CD4-positive, alpha-beta T cell (primary cell): ENCODE results near the gene CADM1. TPM values are rescaled to one million over a fixed set of nuclear protein-coding genes. Genes with fewer than 3 reads are reported as not detected.

ENCODE experiments used
- ATAC-seq: fragments of 200-7000 bp; cut with Tn5 transposase; one replicate; pipeline ENCODE4 v1.10.0; 2022; ENCODE audit warnings: mild to moderate bottlenecking; ENCODE audit not compliant: poor library complexity
- CTCF ChIA-PET: fragments of 350-600 bp; sonication (Branson Sonifier 250); formaldehyde crosslinking; loops from one replicate; lab custom pipeline; 2021; ENCODE audit warnings: antibody characterized with exemption, inconsistent platforms; lab: Charles Lee
- POLR2A ChIA-PET: fragments of 350-600 bp; sonication (Branson Sonifier 250); formaldehyde crosslinking; loops from one replicate; lab custom pipeline; 2021; ENCODE audit warnings: antibody characterized with exemption, inconsistent platforms; lab: Charles Lee
- DNase-seq, 14 experiments: peaks; one replicate each; pipeline ENCODE4 v3.0.0-alpha.2; 2013 to 2020; ENCODE audit warnings: mixed read lengths in 2 of 14
- H3K27ac ChIP-seq, 2 donors: one replicate each; pipeline versions ENCODE4 v1.5.1 to v1.7.0; 2013; ENCODE audit warnings: low read length in 2 of 2, low read depth in 1 of 2, mild to moderate bottlenecking in 1 of 2
- H3K27me3 ChIP-seq, 2 experiments: 1 replicate in 1 of 2; 2 replicates in 1 of 2; pipeline versions ENCODE4 v1.6.1 to v1.7.0; 2013; ENCODE audit warnings: low read length in 2 of 2, control low read depth in 1 of 2, mild to moderate bottlenecking in 1 of 2, moderate library complexity in 1 of 2; ENCODE audit not compliant: insufficient read depth in 2 of 2, control insufficient read depth in 1 of 2
- H3K36me3 ChIP-seq: one replicate; pipeline ENCODE4 v1.6.1; 2013; ENCODE audit warnings: low read length, control low read depth; ENCODE audit not compliant: insufficient read depth
- H3K4me1 ChIP-seq: one replicate; pipeline ENCODE4 v1.6.1; 2013; ENCODE audit warnings: low read length, control low read depth; ENCODE audit not compliant: insufficient read depth
- H3K4me3 ChIP-seq: one replicate; pipeline ENCODE4 v1.5.1; 2013; ENCODE audit warnings: mild to moderate bottlenecking, low read length, moderate library complexity
- H3K9me3 ChIP-seq, 2 experiments: 1 replicate in 1 of 2; 2 replicates in 1 of 2; pipeline versions ENCODE4 v1.6.1 to v1.7.0; 2013; ENCODE audit warnings: low read length in 2 of 2, mild to moderate bottlenecking in 2 of 2, control low read depth in 1 of 2, moderate library complexity in 1 of 2; ENCODE audit not compliant: control insufficient read depth in 1 of 2, insufficient read depth in 1 of 2
- H3K27ac Mint-ChIP-seq: one replicate; pipeline ENCODE4 v1.8.0; 2020; ENCODE audit warnings: mixed read lengths
- H3K27me3 Mint-ChIP-seq: one replicate; pipeline ENCODE4 v1.8.0; 2021; ENCODE audit warnings: mixed read lengths
- H3K36me3 Mint-ChIP-seq: one replicate; pipeline ENCODE4 v1.8.0; 2021; ENCODE audit warnings: low read depth, mixed read lengths
- H3K4me1 Mint-ChIP-seq: one replicate; pipeline ENCODE4 v1.8.0; 2021; ENCODE audit warnings: low read depth, mixed read lengths
- H3K4me3 Mint-ChIP-seq: one replicate; pipeline ENCODE4 v1.8.0; 2020; ENCODE audit warnings: mild to moderate bottlenecking, mixed read lengths
- H3K9me3 Mint-ChIP-seq: one replicate; pipeline ENCODE4 v1.8.0; 2020; ENCODE audit warnings: mixed read lengths
- CTCF ChIP-seq: fragments of 200-600 bp; IDR thresholded peaks from one replicate; pipeline ENCODE4 v1.8.0; 2022; ENCODE audit warnings: antibody characterized with exemption, mild to moderate bottlenecking
- intact Hi-C, 2 experiments: fragments of 100-400 bp; cut with DNase I in 1 of 2; cut with micrococcal nuclease in 1 of 2; formaldehyde crosslinking; loops; one replicate each; pipeline versions ENCODE4 v1.15.1 to v1.9.0; 2023 to 2025; cut with DNase I, micrococcal nuclease
- total RNA-seq, 174 experiments: library from RNA in 2 of 174; stranded (reverse) in 2 of 174; gene quantifications; one replicate each; pipeline ENCODE4 v1.2.3 and lab custom pipeline; 2021 to 2026

CADM1 gene
- total RNA-seq, 2 experiments from 2014 or later: 1.1 to 1.4 TPM

- intact Hi-C loops: no loop called here
- ChIA-PET CTCF (no interaction called here), POLR2A (no interaction called here)
- H3K27me3 Mint-ChIP-seq: peaks cover 11% of the 10 kb centered on the region
- Histone ChIP-seq H3K27me3 (no peaks in the 10 kb centered on the region), H3K4me3 (no peak overlapping the region), H3K9me3 (no peaks in the 10 kb centered on the region), H3K36me3 (no peaks in the 10 kb centered on the region), H3K27ac (no peak overlapping the region), H3K4me1 (no peaks in the 10 kb centered on the region)
- H3K36me3 Mint-ChIP-seq: no peaks in the 10 kb centered on the region
- no peaks in the 10 kb centered on the region for H3K4me1 Mint-ChIP-seq
- no peak for TF ChIP-seq CTCF
- H3K27ac Mint-ChIP-seq: no peak overlapping the region
- DNase-seq (no peak), ATAC-seq (no peak)
- no peak overlapping the region for H3K4me3 Mint-ChIP-seq
- no peaks in the 10 kb centered on the region for H3K9me3 Mint-ChIP-seq
Measured at GRCh38 chr11:115188188-115188897, 315.9 kb downstream of the CADM1 start.

GRCh38 chr11:115185931-115186330 is 318.3 kb downstream of the CADM1 start:
- no peaks in the 10 kb centered on the region for H3K4me1 ChIP-seq
- no peaks in the 10 kb centered on the region for H3K9me3 Mint-ChIP-seq
- no peaks in the 10 kb centered on the region for H3K36me3 Mint-ChIP-seq
- H3K4me3 ChIP-seq: no peak overlapping the region
- peaks cover 11% of the 10 kb centered on the region for H3K27me3 Mint-ChIP-seq
- no peaks in the 10 kb centered on the region for H3K36me3 ChIP-seq
- DNase-seq: no peak
- H3K9me3 ChIP-seq: no peaks in the 10 kb centered on the region
- CTCF ChIA-PET: no interaction called here
- ATAC-seq: no peak
- intact Hi-C loops: no loop called here
- TF ChIP-seq CTCF: no peak
- POLR2A ChIA-PET: no interaction called here
- H3K27ac Mint-ChIP-seq: no peak overlapping the region
- H3K4me3 Mint-ChIP-seq: no peak overlapping the region
- no peak overlapping the region for H3K27ac ChIP-seq
- H3K27me3 ChIP-seq: no peaks in the 10 kb centered on the region
- no peaks in the 10 kb centered on the region for H3K4me1 Mint-ChIP-seq

- Mint-ChIP-seq H3K4me3 (no peak overlapping the region), H3K4me1 (no peaks in the 10 kb centered on the region), H3K9me3 (no peaks in the 10 kb centered on the region), H3K27me3 (peaks cover 11% of the 10 kb centered on the region), H3K27ac (no peak overlapping the region), H3K36me3 (no peaks in the 10 kb centered on the region)
- no peak overlapping the region for H3K27ac ChIP-seq
- H3K9me3 ChIP-seq: no peaks in the 10 kb centered on the region
- H3K4me3 ChIP-seq: no peak overlapping the region
- ChIA-PET CTCF (no interaction called here), POLR2A (no interaction called here)
- intact Hi-C loops: no loop called here
- H3K27me3 ChIP-seq: no peaks in the 10 kb centered on the region
- H3K36me3 ChIP-seq: no peaks in the 10 kb centered on the region
- DNase-seq (no peak), ATAC-seq (no peak)
- no peak for TF ChIP-seq CTCF
- H3K4me1 ChIP-seq: no peaks in the 10 kb centered on the region
Measured at GRCh38 chr11:115185507-115185906, 318.7 kb downstream of the CADM1 start.
